Loucy (cell line): ENCODE measurements around the gene SUPT7L.

Source experiments
- H2AFZ ChIP-seq: fragments of 200-600 bp; sonication (generic); 2 replicates; pipeline ENCODE4 v1.6.0; 2016; ENCODE audit warnings: antibody characterized with exemption, mild to moderate bottlenecking, low read length, moderate library complexity
- H3F3A ChIP-seq: fragments of 200-600 bp; 2 replicates; pipeline ENCODE4 v1.6.0; 2016; ENCODE audit warnings: antibody characterized with exemption, low read depth, mild to moderate bottlenecking
- H3K27me3 ChIP-seq: fragments of 200-600 bp; sonication (generic); 2 replicates; pipeline ENCODE4 v1.6.1; 2014; ENCODE audit warnings: low read length, mild to moderate bottlenecking; ENCODE audit not compliant: insufficient read depth, poor library complexity, severe bottlenecking
- H3K36me3 ChIP-seq: fragments of 200-600 bp; sonication (generic); 2 replicates; pipeline ENCODE4 v1.6.1; 2016; ENCODE audit warnings: low read length; ENCODE audit not compliant: insufficient read depth
- H3K4me1 ChIP-seq: fragments of 200-600 bp; sonication (generic); 2 replicates; pipeline ENCODE4 v1.5.1; 2014; ENCODE audit warnings: low read length, mild to moderate bottlenecking; ENCODE audit not compliant: insufficient read depth, poor library complexity, severe bottlenecking
- H3K4me2 ChIP-seq: fragments of 200-600 bp; sonication (generic); 2 replicates; pipeline ENCODE4 v1.6.0; 2014; ENCODE audit warnings: antibody characterized with exemption, low read length, low read depth, mild to moderate bottlenecking; ENCODE audit not compliant: poor library complexity, severe bottlenecking
- H3K4me3 ChIP-seq: fragments of 200-600 bp; sonication (generic); 2 replicates; pipeline ENCODE4 v1.5.1; 2014; ENCODE audit warnings: low read length, mild to moderate bottlenecking, mixed read lengths; ENCODE audit not compliant: poor library complexity, severe bottlenecking
- H3K79me2 ChIP-seq: fragments of 200-600 bp; sonication (generic); 2 replicates; pipeline ENCODE4 v1.6.1; 2014; ENCODE audit warnings: low read length; ENCODE audit not compliant: insufficient read depth
- H3K9ac ChIP-seq: fragments of 200-600 bp; sonication (generic); 2 replicates; pipeline ENCODE4 v1.6.0; 2014; ENCODE audit warnings: mild to moderate bottlenecking, low read depth, low read length, moderate library complexity; ENCODE audit not compliant: poor library complexity, severe bottlenecking
- H3K9me2 ChIP-seq: fragments of 200-600 bp; sonication (generic); replicated peaks from 2 replicates; pipeline ENCODE4 v1.6.1; 2016; ENCODE audit warnings: low read depth, low read length, mixed read lengths
- H3K9me3 ChIP-seq: fragments of 200-600 bp; sonication (generic); 2 replicates; pipeline ENCODE4 v1.6.1; 2014; ENCODE audit warnings: mild to moderate bottlenecking, antibody characterized with exemption, low read length, low read depth; ENCODE audit not compliant: insufficient read depth
- H4K20me1 ChIP-seq: fragments of 200-600 bp; sonication (generic); 2 replicates; pipeline ENCODE4 v1.6.0; 2014; ENCODE audit warnings: antibody characterized with exemption, low read length, mild to moderate bottlenecking; ENCODE audit not compliant: insufficient read depth, poor library complexity, severe bottlenecking
- CTCF ChIP-seq: fragments of 200-600 bp; sonication (generic); conservative IDR thresholded peaks from 2 replicates; pipeline ENCODE4 v1.5.1; 2014; ENCODE audit warnings: mild to moderate bottlenecking, antibody characterized with exemption, low read length
- EZH2phosphoT487 ChIP-seq: fragments of 200-600 bp; IDR thresholded peaks from 2 replicates; pipeline ENCODE4 v1.6.1; 2018; ENCODE audit warnings: antibody characterized with exemption, mild to moderate bottlenecking, moderate library complexity, borderline replicate concordance

The SUPT7L gene

GRCh38 chr2:27709326-27709725 lies 45.9 kb upstream of the SUPT7L start:
- Histone ChIP-seq H2AFZ (no peak overlapping the region), H3K4me2 (no peak overlapping the region), H3K9ac (no peak overlapping the region), H3K79me2 (no peaks in the 10 kb centered on the region), H3K36me3 (no peaks in the 10 kb centered on the region), H4K20me1 (no peaks in the 10 kb centered on the region), H3K27me3 (no peaks in the 10 kb centered on the region), H3K4me3 (no peak overlapping the region), H3K9me3 (no peaks in the 10 kb centered on the region), H3K4me1 (no peaks in the 10 kb centered on the region), H3K9me2 (no peaks in the 10 kb centered on the region), H3F3A (no peaks in the 10 kb centered on the region)
- TF ChIP-seq CTCF (no peak), EZH2phosphoT487 (no peak)

- no peaks in the 10 kb centered on the region for H3F3A ChIP-seq
- no peak overlapping the region for H3K9ac ChIP-seq
- H3K36me3 ChIP-seq = no peaks in the 10 kb centered on the region
- no peak overlapping the region for H3K4me2 ChIP-seq
- H3K4me3 ChIP-seq = no peak overlapping the region
- H4K20me1 ChIP-seq = no peaks in the 10 kb centered on the region
- no peak overlapping the region for H2AFZ ChIP-seq
- no peaks in the 10 kb centered on the region for H3K9me3 ChIP-seq
- H3K9me2 ChIP-seq = no peaks in the 10 kb centered on the region
- no peaks in the 10 kb centered on the region for H3K27me3 ChIP-seq
- no peaks in the 10 kb centered on the region for H3K79me2 ChIP-seq
- TF ChIP-seq EZH2phosphoT487 (no peak), CTCF (no peak)
- no peaks in the 10 kb centered on the region for H3K4me1 ChIP-seq
Observed at GRCh38 chr2:27708666-27709065, 45.3 kb upstream of the SUPT7L start.

GRCh38 chr2:27708257-27708654 lies 44.8 kb upstream of the SUPT7L start:
- no peak overlapping the region for H3K4me2 ChIP-seq
- H3K9ac ChIP-seq = no peak overlapping the region
- no peak for TF ChIP-seq CTCF
- H3K9me2 ChIP-seq = no peaks in the 10 kb centered on the region
- H3K4me1 ChIP-seq = no peaks in the 10 kb centered on the region
- no peaks in the 10 kb centered on the region for H3K79me2 ChIP-seq
- H2AFZ ChIP-seq = no peak overlapping the region
- H3K36me3 ChIP-seq = no peaks in the 10 kb centered on the region
- no peaks in the 10 kb centered on the region for H3F3A ChIP-seq
- no peaks in the 10 kb centered on the region for H4K20me1 ChIP-seq
- H3K9me3 ChIP-seq = no peaks in the 10 kb centered on the region
- H3K4me3 ChIP-seq = no peak overlapping the region
- H3K27me3 ChIP-seq = no peaks in the 10 kb centered on the region
